HG02852 (cell line): ENCODE results near the gene OR2D2.
A peak's percentile ranks its signal among the peaks of the same experiment; 100 is the strongest.
"Not testable (repeated sequence)": the region's sequence is repeated elsewhere in the genome, so short reads cannot be mapped to it uniquely, and the experiment has no call there.

ENCODE experiments used
- ATAC-seq: cut with Tn5 transposase; IDR thresholded peaks from one replicate; pipeline ENCODE4 v1.9.1; 2021; ENCODE audit warnings: mild to moderate bottlenecking, moderate library complexity; ENCODE audit not compliant: unreplicated experiment

OR2D2 gene

DNA sequence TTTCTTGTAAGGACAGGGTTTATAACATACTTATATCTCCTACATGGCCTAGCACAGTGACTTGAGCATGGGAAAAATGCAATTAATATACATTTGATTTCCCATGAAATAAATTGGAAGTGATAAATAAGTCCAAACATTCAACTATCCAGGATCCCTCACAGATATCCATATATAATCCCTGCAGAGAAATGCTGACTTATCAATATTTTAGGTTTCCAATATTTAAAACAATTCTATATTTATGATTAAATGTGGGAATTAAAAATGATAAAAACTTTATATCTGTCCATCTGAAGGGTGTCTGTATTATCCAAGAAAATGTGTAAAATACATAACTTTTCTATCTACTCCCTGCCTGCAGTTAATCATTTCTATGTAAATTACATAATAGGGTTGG, 9.5 kb downstream of the OR2D2 start:
- no peak for ATAC-seq

DNA sequence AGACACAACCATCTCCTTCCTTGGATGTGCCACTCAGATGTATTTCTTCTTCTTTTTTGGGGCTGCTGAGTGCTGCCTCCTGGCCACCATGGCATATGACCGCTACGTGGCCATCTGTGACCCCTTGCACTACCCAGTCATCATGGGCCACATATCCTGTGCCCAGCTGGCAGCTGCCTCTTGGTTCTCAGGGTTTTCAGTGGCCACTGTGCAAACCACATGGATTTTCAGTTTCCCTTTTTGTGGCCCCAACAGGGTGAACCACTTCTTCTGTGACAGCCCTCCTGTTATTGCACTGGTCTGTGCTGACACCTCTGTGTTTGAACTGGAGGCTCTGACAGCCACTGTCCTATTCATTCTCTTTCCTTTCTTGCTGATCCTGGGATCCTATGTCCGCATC, 15.4 kb downstream of the OR2D2 start:
- no peak for ATAC-seq

DNA sequence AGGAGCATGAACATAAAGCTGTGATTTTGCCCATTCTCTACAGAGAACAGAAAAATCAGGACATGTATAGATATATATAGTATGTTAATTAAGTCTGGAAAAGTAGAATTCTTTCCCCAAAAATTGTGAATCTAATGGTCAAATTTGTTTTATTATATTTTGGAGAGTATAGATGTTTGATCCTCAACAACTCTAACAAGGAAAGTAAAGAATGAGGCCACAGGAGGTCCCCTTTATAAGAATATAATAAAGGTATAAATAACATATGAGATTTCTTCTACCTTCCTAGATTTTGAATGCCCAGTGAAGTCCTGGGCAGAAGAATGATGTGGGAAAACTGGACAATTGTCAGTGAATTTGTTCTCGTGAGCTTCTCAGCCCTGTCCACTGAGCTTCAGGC, 16.0 kb downstream of the OR2D2 start, which contains the start of gene OR10A4:
OR10A4 (plus strand) TSS at position 301 of the 400 bp plus-strand sequence; CDS start at position 324, 23 bp downstream.
- ATAC-seq: no peak

DNA sequence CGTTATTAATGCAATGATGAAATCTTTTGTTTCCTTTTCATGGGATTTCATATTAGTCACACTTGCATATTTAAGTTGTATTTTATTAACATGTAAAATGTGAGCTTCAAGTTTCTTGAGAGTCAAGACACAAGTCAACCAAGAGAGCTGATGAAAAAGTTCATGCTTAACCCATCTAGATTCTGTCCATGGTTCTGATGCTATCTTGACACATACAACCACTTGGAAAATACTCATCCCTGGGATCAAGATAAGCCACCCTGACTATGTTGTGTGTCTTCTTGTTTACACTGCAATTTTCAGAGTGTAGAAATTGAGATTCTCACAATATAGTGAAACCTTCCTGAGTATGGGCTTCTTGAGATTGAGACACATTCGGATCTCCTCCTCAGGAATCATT, 16.5 kb downstream of the OR2D2 start:
- ATAC-seq: no peak

DNA sequence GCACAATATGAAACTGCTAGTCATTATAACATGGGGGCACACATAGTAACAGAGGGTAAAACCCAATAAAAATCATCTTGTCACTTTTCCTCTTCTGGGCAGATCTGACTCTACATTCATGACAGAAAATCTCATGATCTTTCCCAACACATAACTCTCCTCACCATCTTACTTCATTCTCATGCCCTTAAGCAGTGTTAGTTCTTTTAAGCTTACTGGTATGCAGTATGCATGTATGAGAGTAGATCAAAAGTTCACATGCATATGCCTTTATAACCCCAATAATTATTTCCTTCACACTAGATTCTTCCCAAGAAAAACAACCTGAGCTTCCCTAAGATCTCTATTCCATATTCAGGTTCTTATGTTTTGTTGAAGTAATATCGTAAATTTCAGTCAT, 21.0 kb downstream of the OR2D2 start:
- no peak for ATAC-seq

DNA sequence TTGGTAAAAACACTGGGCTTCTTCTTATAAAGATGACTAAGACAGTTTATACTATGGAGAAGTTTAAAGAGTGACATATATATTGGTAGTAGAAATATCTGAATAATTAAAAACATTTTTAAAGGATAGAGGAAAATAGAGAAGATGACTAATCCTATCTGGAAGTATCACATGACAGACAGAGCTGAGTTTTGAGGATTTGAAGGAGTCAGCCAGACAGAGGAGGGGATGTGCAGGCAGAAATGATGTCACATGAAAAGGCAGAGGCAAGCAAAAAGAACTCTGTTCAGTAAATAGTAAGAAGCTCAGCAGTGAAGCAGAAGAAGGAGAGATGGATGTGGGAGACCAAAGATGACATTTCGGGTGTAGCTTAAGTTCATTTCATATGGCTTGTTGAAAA, 27.9 kb downstream of the OR2D2 start:
- ATAC-seq: no peak

DNA sequence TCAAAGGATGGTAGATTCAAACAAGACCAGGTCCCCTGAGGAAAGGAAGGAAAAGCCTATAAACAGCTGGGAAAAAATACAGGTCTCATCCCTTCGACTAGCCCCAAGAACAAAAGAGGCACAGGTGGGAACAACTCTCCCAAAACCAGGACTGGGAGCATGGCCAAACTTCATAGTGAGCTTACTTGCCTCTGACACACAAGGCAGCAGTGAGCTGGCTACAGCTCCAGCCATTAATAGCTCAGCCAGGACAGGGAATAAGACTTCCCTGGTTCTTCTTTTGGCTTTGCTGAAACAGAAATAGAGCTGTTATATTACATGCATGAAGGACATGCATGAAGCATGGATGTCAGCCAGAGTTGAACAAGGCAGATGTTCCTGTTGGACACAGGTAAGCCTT, 29.3 kb downstream of the OR2D2 start, which contains the start of gene OR10A2:
OR10A2 (plus strand) TSS at position 97 of the 400 bp plus-strand sequence. CDS start 6,698 bp downstream, outside the sequence.
- ATAC-seq: no peak

DNA sequence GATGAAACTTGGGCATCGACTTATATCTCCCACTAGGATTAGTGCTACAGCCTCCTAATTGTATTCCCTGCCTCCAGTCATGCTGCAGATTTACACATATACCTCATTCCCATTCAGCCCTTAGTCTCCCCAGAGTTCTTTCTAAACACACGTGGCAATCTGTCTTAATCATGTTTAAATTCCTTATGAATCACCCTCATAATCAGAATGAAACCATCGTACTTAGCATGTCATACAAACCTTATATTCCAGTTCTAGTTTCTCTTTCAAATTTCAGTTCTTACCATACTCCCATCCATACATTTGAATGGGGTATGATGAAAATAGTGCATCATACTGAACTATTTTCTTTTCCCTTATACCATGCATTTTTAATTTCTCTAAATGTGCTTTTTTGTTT, 35.4 kb downstream of the OR2D2 start:
- peak; percentile 88 for ATAC-seq

DNA sequence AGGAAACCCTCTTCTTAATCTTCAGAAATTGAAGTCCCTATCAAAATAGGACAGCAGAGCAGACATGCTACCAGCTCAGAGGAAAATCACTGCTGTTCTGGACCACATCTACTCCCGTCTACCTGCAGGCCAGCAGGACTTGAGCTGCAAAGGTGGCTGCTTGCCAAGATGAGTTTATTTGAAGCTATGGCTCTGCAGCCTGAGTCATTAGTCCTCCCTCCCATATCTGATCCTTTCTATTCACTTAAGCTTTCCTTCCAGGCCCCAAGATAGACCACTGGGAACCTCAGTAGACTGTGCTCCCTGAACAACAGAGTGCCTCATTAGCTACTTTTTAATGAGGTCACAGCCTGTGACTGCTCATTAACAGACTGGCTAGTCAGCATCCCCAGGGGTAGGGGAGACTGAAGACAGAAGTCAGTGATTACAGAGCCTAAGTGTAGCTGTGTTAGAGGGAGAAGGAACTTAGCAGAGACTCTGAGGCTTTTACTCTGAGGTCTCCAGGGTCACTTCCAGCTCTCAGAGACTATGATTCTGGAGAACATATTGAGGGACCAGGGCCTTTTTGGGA, 36.2 kb downstream of the OR2D2 start:
- ATAC-seq: no peak

DNA sequence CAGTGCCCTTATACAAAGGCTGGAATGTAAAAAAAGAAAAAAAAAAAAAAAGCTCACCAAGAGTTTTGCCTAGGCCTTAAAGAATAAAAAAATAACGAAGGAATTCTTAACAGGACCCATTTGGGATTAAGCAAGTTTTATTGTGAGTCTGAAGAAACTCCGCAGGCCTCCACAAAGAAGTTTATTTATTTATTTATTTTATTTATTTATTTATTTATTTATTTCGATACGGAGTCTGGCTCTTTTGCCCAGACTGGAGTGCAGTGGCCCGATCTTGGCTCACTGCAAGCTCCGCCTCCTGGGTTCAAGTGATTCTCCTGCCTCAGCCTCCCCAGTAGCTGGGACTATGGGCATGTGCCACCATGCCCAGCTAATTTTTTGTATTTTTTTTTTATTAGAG, 37.5 kb downstream of the OR2D2 start:
- not testable (repeated sequence) for ATAC-seq

DNA sequence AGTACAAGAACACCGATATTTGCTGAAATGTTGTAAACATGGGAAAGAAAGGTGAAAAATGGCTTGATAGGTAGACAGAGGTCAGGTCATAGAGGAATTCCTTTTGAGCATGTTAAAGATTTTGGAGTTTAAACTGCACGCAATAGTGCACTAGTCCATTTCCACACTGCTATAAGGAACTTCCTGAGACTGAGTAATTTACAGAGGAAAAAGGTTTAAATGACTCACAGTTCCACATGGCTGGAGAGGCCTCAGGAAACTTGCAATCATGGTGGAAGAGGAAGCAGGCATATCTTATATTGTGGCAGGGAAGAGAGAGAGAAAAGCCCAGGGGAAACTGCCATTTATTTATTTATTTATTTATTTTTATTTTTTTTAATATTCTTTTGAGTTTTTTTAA, 41.8 kb downstream of the OR2D2 start:
- ATAC-seq: no peak

DNA sequence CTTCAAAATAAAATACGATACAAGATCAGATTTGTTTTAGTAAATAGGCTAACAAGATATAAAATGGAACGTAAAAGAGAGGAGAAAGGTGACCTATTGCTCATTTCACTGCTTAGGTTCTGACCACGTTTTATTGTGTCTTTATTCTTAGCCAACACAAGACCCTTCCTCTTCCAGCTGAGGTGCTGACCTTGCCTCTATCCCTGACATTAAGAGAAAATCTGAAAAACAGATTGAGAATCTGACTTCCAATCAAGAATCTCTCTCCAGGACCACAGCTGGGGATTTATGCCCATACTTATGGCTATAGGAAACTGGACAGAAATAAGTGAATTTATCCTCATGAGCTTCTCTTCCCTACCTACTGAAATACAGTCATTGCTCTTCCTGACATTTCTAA, 46.9 kb downstream of the OR2D2 start, which contains the start of gene OR10A5:
OR10A5 (plus strand) TSS at position 301 of the 400 bp plus-strand sequence; CDS start at position 301, 0 bp downstream.
- ATAC-seq: no peak

DNA sequence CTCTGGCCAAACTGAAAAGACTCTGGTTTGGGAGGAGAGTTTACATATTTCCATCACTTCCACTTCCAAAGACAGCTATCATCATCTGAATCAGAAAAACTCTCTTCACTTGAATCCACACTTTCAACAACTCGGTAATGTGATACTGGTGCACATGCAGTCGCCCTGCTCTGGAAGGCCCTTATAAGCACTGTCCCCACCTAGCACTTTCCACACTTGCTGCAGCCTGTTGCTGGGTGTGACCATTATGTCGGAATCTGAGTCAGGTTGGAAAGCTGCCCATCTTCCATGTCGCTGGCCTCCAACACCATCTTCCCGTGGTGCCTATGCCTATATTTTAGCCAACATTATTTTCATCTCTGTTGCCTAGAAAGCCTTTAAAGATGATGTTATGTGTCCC, 47.9 kb downstream of the OR2D2 start:
- ATAC-seq: no peak

DNA sequence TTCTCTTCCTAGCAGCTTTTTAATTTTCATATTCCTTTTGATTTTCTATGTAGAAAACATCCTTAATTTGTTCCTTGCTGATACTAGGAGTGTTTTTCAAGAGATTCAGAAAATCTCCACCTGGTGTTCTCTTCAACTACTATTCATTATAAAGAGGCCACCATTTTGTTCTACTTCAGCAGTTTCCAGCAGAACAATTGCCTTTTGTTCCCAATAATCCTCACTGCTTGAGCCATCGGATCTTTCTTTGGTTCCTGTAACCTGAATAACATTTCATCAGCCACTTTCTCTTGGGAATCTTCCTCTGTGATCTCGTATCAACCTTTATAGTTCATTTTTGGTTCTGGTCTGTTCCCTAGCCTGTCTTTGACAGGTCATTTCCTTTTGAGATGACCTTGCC, 48.6 kb downstream of the OR2D2 start:
- no peak for ATAC-seq

DNA sequence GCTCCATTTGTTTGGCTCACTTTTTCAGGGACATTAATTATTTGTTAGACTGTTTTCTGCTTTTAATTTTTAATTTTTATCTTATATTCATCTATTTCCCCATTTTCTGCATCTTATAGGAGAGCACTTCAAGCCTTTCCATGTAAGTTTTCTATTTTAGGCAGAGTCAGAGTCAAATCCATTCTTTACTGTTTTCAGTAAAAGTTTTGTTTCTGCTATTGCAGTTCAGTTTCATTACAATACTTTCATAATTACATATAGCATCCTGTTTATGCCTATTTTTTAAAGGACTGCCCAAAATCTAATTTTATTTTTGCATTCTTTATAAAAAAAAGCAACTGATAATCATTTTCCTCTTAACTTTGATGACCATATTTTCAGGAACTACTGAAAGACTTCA, 50.6 kb downstream of the OR2D2 start:
- no peak for ATAC-seq
